Activated naive CD4-positive, alpha-beta T cell treated with anti-CD3 and anti-CD28 coated beads, Interleukin-2, amount 10 ng/mL, durations not matched to agents 7 days and 5 days (primary cell): ENCODE results near the gene KCND1.

Experiments
- CTCF ChIA-PET: fragments of 350-600 bp; sonication (Branson Sonifier 250); formaldehyde crosslinking; loops from one replicate; lab custom pipeline; 2021; ENCODE audit warnings: antibody characterized with exemption; lab: Charles Lee
- DNase-seq: peaks from one replicate; pipeline ENCODE4 v3.0.0-alpha.2; 2020
- H3K27ac Mint-ChIP-seq: one replicate; pipeline ENCODE4 v1.8.0; 2021; ENCODE audit warnings: mild to moderate bottlenecking, moderate library complexity, mixed read lengths
- H3K27me3 Mint-ChIP-seq: one replicate; pipeline ENCODE4 v1.8.0; 2021; ENCODE audit warnings: mild to moderate bottlenecking, mixed read lengths
- H3K36me3 Mint-ChIP-seq: one replicate; pipeline ENCODE4 v1.8.0; 2021; ENCODE audit warnings: mixed read lengths
- H3K4me1 Mint-ChIP-seq: one replicate; pipeline ENCODE4 v1.8.0; 2021; ENCODE audit warnings: mixed read lengths
- H3K4me3 Mint-ChIP-seq: one replicate; pipeline ENCODE4 v1.8.0; 2021; ENCODE audit warnings: mild to moderate bottlenecking, moderate library complexity, mixed read lengths
- H3K9me3 Mint-ChIP-seq: one replicate; pipeline ENCODE4 v1.8.0; 2021; ENCODE audit warnings: mixed read lengths

KCND1 gene

DNA sequence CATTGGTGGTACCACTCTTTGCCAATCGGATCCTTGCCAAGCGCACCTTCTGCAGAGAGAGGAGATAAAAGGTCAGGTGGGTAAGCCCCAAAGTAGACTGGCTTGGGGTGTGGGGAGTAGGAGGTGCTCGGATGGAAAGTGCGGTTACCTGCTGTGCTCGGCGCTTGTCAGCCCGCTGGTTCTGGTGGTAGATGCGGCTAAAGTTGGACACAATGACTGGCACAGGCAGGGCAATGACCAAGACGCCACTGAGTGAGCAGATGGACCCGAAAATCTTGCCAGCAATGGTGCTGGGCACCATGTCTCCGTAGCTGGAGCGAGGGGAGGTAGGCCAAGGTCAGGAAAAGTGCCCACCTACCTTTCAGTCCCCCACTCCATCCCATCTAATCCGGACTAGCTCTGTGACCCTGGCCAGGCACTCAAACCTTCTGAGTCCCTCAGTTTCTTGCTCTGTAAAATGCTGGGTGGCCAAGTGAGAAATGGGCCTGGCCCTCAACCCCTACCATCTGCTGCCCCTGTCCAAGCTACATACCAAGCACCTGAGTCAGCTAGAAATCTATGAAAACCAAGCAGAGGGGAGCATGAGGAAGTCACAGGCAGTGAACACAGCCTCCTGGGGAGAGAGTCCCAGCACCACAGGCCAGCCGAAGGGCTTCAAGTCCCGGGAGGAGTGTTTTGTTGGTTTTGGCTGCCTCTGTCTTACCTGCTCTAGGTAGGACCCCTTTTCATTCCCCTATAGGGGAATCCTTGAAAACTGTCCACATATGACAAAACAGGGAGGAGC is 4.7 kb downstream of the KCND1 start:
- H3K4me1 Mint-ChIP-seq: peaks cover 9% of the 10 kb centered on the region
- peaks cover 11% of the 10 kb centered on the region for H3K27me3 Mint-ChIP-seq
- no peak for DNase-seq
- no peaks in the 10 kb centered on the region for H3K9me3 Mint-ChIP-seq
- no peak overlapping the region for H3K27ac Mint-ChIP-seq
- no peaks in the 10 kb centered on the region for H3K36me3 Mint-ChIP-seq
- CTCF ChIA-PET: no interaction called here
- no peak overlapping the region for H3K4me3 Mint-ChIP-seq

GRCh38 chrX:48965959-48966358 is 5.7 kb downstream of the KCND1 start:
- H3K9me3 Mint-ChIP-seq: no peaks in the 10 kb centered on the region
- peaks cover 6% of the 10 kb centered on the region for H3K4me1 Mint-ChIP-seq
- CTCF ChIA-PET: no interaction called here
- no peak overlapping the region for H3K4me3 Mint-ChIP-seq
- no peak for DNase-seq
- H3K36me3 Mint-ChIP-seq: no peaks in the 10 kb centered on the region
- peaks cover 6% of the 10 kb centered on the region for H3K27me3 Mint-ChIP-seq
- no peak overlapping the region for H3K27ac Mint-ChIP-seq

GRCh38 chrX:48961585-48962091 is 10.0 kb downstream of the KCND1 start:
- CTCF ChIA-PET: interaction anchor here (1.4 kb wide), 1 partner anchor 13 kb away, joined by 5 read pairs; no protein-coding TSS in a partner anchor
- peaks cover 19% of the 10 kb centered on the region for H3K4me1 Mint-ChIP-seq
- DNase-seq: no peak
- no peak overlapping the region for H3K27ac Mint-ChIP-seq
- H3K9me3 Mint-ChIP-seq: no peaks in the 10 kb centered on the region
- peaks cover 2% of the 10 kb centered on the region for H3K36me3 Mint-ChIP-seq
- H3K27me3 Mint-ChIP-seq: peaks cover 3% of the 10 kb centered on the region
- H3K4me3 Mint-ChIP-seq: no peak overlapping the region

- CTCF ChIA-PET: no interaction called here
Observed at GRCh38 chrX:48960291-48960690, 11.4 kb downstream of the KCND1 start.

DNA sequence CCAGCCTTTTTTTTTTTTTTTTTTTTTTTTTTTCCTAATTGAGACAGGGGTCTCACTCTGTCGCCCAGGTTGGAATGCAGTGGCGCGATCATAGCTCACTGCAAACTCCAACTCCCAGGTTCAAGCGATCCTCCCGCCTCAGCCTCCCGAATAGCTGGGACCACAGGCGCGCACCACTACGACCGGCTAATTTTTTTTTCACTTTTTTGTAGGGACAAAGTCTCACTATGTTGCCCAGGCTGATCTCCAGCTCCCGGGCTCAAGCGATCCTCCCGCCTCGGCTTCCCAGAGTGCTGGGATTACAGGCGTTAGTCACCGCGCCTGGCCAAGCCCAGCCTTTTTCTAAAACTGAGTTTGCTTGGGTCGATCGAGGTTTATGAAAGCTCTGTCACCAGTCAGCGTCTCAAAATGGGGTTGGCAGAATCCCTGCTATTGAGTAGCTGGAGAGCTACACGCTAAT is 13.0 kb downstream of the KCND1 start:
- Mint-ChIP-seq H3K36me3 (peaks cover 17% of the 10 kb centered on the region), H3K27ac (peak overlapping the region; percentile 100), H3K4me3 (peak overlapping the region; percentile 98), H3K27me3 (peaks cover 3% of the 10 kb centered on the region), H3K4me1 (peaks cover 48% of the 10 kb centered on the region), H3K9me3 (no peaks in the 10 kb centered on the region)
- DNase-seq: no peak
- CTCF ChIA-PET: interaction anchor here (1.1 to 1.2 kb wide), 2 partner anchors 14 to 85 kb away, joined by 4 read pairs; partner anchors contain the start of gene TFE3

More at GRCh38 chrX:48960291-48960690, 11.4 kb downstream of the KCND1 start:
- Mint-ChIP-seq H3K27ac (peak overlapping the region; percentile 67), H3K9me3 (no peaks in the 10 kb centered on the region), H3K4me3 (peak overlapping the region; percentile 98), H3K4me1 (peaks cover 33% of the 10 kb centered on the region), H3K27me3 (peaks cover 3% of the 10 kb centered on the region), H3K36me3 (peaks cover 7% of the 10 kb centered on the region)
- no peak for DNase-seq

- CTCF ChIA-PET: interaction anchor here (1.1 to 1.2 kb wide), 2 partner anchors 14 to 86 kb away, joined by 4 read pairs; partner anchors contain the start of gene TFE3
- Mint-ChIP-seq H3K9me3 (no peaks in the 10 kb centered on the region), H3K27ac (peak overlapping the region; percentile 100), H3K27me3 (peaks cover 3% of the 10 kb centered on the region), H3K4me1 (peaks cover 55% of the 10 kb centered on the region), H3K4me3 (peak overlapping the region; percentile 98), H3K36me3 (peaks cover 19% of the 10 kb centered on the region)
- DNase-seq: peak; percentile 95
Observed at GRCh38 chrX:48957827-48958634, 13.6 kb downstream of the KCND1 start.

- Mint-ChIP-seq H3K27me3 (peaks cover 3% of the 10 kb centered on the region), H3K4me3 (peak within 1 kb of the TSS; percentile 98), H3K9me3 (no peaks in the 10 kb centered on the region), H3K27ac (peak within 1 kb of the TSS; percentile 100), H3K36me3 (peaks cover 19% of the 10 kb centered on the region), H3K4me1 (peaks cover 59% of the 10 kb centered on the region)
- peak; percentile 78 for DNase-seq
- CTCF ChIA-PET: interaction anchor here (1.1 kb wide), 1 partner anchor 11 kb away, joined by 6 read pairs; no protein-coding TSS in a partner anchor
Observed at GRCh38 chrX:48957477-48957826, 14.2 kb downstream of the KCND1 start, which contains the start of gene OTUD5. Gene OTUD5, minus strand, starts transcription at chrX:48957607. Its CDS starts 37 bp downstream, at chrX:48957570.

GRCh38 chrX:48956728-48957414 is 14.8 kb downstream of the KCND1 start:
- Mint-ChIP-seq H3K27ac (peak overlapping the region; percentile 90), H3K27me3 (peaks cover 3% of the 10 kb centered on the region), H3K36me3 (peaks cover 19% of the 10 kb centered on the region), H3K4me1 (peaks cover 64% of the 10 kb centered on the region), H3K9me3 (no peaks in the 10 kb centered on the region), H3K4me3 (peak overlapping the region; percentile 78)
- peak; percentile 60 for DNase-seq
- CTCF ChIA-PET: interaction anchor here (1.1 to 1.4 kb wide), 2 partner anchors 10 to 19 kb away, joined by 4 to 6 read pairs; no protein-coding TSS in a partner anchor

GRCh38 chrX:48948589-48948988 is 23.1 kb downstream of the KCND1 start:
- Mint-ChIP-seq H3K4me1 (peaks cover 56% of the 10 kb centered on the region), H3K27ac (peak overlapping the region; percentile 11), H3K36me3 (peaks cover 9% of the 10 kb centered on the region), H3K4me3 (no peak overlapping the region), H3K27me3 (no peaks in the 10 kb centered on the region), H3K9me3 (no peaks in the 10 kb centered on the region)
- CTCF ChIA-PET: no interaction called here
- no peak for DNase-seq

DNA sequence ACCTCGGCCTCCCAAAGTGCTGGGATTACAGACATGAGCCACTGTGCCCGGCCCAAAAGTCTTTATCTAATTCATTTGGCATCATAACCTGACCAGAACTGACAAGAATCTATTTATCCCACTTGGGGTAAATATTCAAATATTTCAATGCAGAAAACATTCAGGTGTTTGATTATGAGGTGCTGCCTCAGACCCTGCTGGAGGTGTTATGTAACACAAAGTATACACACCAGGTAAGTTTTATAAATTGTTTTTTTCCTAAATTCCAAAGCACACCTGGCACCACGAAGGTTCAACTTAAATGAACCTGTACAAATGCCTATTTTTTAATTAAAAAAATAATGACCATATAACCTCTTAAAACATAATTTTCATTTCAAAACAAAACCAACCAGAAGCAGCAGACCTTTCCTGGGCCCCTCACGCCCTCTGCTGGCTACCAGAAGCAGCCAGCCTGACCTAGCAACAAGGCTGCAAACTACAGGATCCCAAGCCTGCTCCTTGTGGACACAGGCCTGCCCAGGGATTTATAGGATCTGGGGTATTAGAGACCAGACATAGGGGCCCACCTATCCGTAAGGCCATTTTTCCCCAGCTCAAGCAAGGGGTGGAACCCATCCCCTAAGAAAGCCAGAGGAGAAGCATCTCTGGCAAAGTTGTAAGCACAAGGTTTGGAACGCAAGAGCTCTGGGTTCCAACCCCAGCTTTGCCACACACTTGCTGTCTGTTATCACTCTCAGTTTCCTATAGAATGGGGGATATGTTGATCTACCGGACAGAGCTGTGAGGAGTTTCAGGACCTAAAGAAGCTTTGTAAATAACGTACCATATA is 25.9 kb downstream of the KCND1 start:
- Mint-ChIP-seq H3K27me3 (no peaks in the 10 kb centered on the region), H3K36me3 (peaks cover 28% of the 10 kb centered on the region), H3K27ac (peak overlapping the region; percentile 64), H3K9me3 (no peaks in the 10 kb centered on the region), H3K4me3 (no peak overlapping the region), H3K4me1 (peaks cover 60% of the 10 kb centered on the region)
- CTCF ChIA-PET: interaction anchor here (0.7 to 3.4 kb wide), 10 partner anchors 9 to 315 kb away, joined by 3 to 9 read pairs (median 4); partner anchors contain the start of genes OTUD5 and TIMM17B
- DNase-seq: peak; percentile 66

- H3K9me3 Mint-ChIP-seq: no peaks in the 10 kb centered on the region
- no peaks in the 10 kb centered on the region for H3K27me3 Mint-ChIP-seq
- peaks cover 81% of the 10 kb centered on the region for H3K4me1 Mint-ChIP-seq
- CTCF ChIA-PET: interaction anchor here (1.3 to 1.6 kb wide), 2 partner anchors 31 to 141 kb away, joined by 3 to 7 read pairs; partner anchors contain the start of genes HDAC6 and SLC35A2
- peak overlapping the region; percentile 87 for H3K27ac Mint-ChIP-seq
- DNase-seq: no peak
- no peak overlapping the region for H3K4me3 Mint-ChIP-seq
- peaks cover 33% of the 10 kb centered on the region for H3K36me3 Mint-ChIP-seq
Observed at GRCh38 chrX:48942895-48943294, 28.7 kb downstream of the KCND1 start.

GRCh38 chrX:48940404-48940955 is 31.2 kb downstream of the KCND1 start:
- Mint-ChIP-seq H3K27me3 (no peaks in the 10 kb centered on the region), H3K36me3 (peaks cover 38% of the 10 kb centered on the region), H3K4me1 (peaks cover 87% of the 10 kb centered on the region), H3K9me3 (no peaks in the 10 kb centered on the region), H3K4me3 (peak overlapping the region; percentile 57), H3K27ac (peak overlapping the region; percentile 98)
- CTCF ChIA-PET: interaction anchor here (1.0 to 1.9 kb wide), 2 partner anchors 28 to 49 kb away, joined by 6 to 7 read pairs; no protein-coding TSS in a partner anchor
- DNase-seq: no peak
